ENCODE results near the gene MMP20. TPM values are rescaled to one million over a fixed set of nuclear protein-coding genes. Genes with fewer than 3 reads are reported as not detected.
A peak's percentile ranks its signal among the peaks of the same experiment; 100 is the strongest.

Gene MMP20
- total RNA-seq, 3 donors from 2014 or later, result 0.59 TPM; not detected in 2

- TF ChIP-seq CTCF (IDR thresholded peaks at IDR 0.05), result no peak
- no peak overlapping the region for H3K4me3 ChIP-seq
- H3K27ac ChIP-seq, result peak overlapping the region; percentile 35 to 48
- intact Hi-C loops (cut with DNase I; ENCODE audit: low total_unique reads), result no loop called here
- no peak for DNase-seq (ENCODE audit: low spot score in 2 of 2)
- H3K27me3 ChIP-seq, result no peaks in the 10 kb centered on the region
- H3K9me3 ChIP-seq, result no peaks in the 10 kb centered on the region
- peaks cover 0 to 6% of the 10 kb centered on the region in 2 donors for H3K4me1 ChIP-seq
- no peaks in the 10 kb centered on the region for H3K36me3 ChIP-seq
Observed at GRCh38 chr11:102599642-102600261, 25.4 kb downstream of the MMP20 start.

GRCh38 chr11:102598272-102598671 is 26.9 kb downstream of the MMP20 start:
- no peak for DNase-seq (ENCODE audit: low spot score in 2 of 2)
- no peak for TF ChIP-seq POLR2AphosphoS5 (IDR thresholded peaks at IDR 0.05)
- no peak for TF ChIP-seq POLR2A (IDR thresholded peaks at IDR 0.05)
- no peak for TF ChIP-seq CTCF (IDR thresholded peaks at IDR 0.05)
- Histone ChIP-seq H3K36me3 (no peaks in the 10 kb centered on the region), H3K27me3 (no peaks in the 10 kb centered on the region), H3K27ac (no peak overlapping the region), H3K4me1 (no peaks in the 10 kb centered on the region), H3K9me3 (no peaks in the 10 kb centered on the region), H3K4me3 (no peak overlapping the region)
- intact Hi-C loops (cut with DNase I; ENCODE audit: low total_unique reads), result no loop called here

GRCh38 chr11:102596578-102596977 is 28.6 kb downstream of the MMP20 start:
- intact Hi-C loops (cut with DNase I; ENCODE audit: low total_unique reads), result no loop called here
- no peak overlapping the region for H3K4me3 ChIP-seq
- DNase-seq (ENCODE audit: low spot score in 2 of 2), result no peak
- no peaks in the 10 kb centered on the region for H3K36me3 ChIP-seq
- H3K27me3 ChIP-seq, result no peaks in the 10 kb centered on the region
- H3K9me3 ChIP-seq, result no peaks in the 10 kb centered on the region
- no peak for TF ChIP-seq POLR2A (IDR thresholded peaks at IDR 0.05)
- TF ChIP-seq CTCF (IDR thresholded peaks at IDR 0.05), result no peak
- TF ChIP-seq POLR2AphosphoS5 (IDR thresholded peaks at IDR 0.05), result no peak
- no peaks in the 10 kb centered on the region for H3K4me1 ChIP-seq
- H3K27ac ChIP-seq, result no peak overlapping the region

- Histone ChIP-seq H3K4me3 (no peak overlapping the region), H3K36me3 (no peaks in the 10 kb centered on the region), H3K27ac (no peak overlapping the region), H3K9me3 (no peaks in the 10 kb centered on the region), H3K4me1 (no peaks in the 10 kb centered on the region), H3K27me3 (no peaks in the 10 kb centered on the region)
- TF ChIP-seq POLR2A (IDR thresholded peaks at IDR 0.05) (no peak), CTCF (IDR thresholded peaks at IDR 0.05) (peak; percentile 26 to 37 (median 33)), POLR2AphosphoS5 (IDR thresholded peaks at IDR 0.05) (no peak)
- DNase-seq (ENCODE audit: low spot score in 2 of 2), result no peak
- intact Hi-C loops (cut with DNase I; ENCODE audit: low total_unique reads), result no loop called here
Observed at GRCh38 chr11:102592634-102593581, 32.2 kb downstream of the MMP20 start.

- intact Hi-C loops (cut with DNase I; ENCODE audit: low total_unique reads), result no loop called here
- no peaks in the 10 kb centered on the region for H3K36me3 ChIP-seq
- H3K9me3 ChIP-seq, result no peaks in the 10 kb centered on the region
- no peak for DNase-seq (ENCODE audit: low spot score in 2 of 2)
- no peak overlapping the region for H3K27ac ChIP-seq
- TF ChIP-seq POLR2A (IDR thresholded peaks at IDR 0.05) (no peak), CTCF (IDR thresholded peaks at IDR 0.05) (no peak), POLR2AphosphoS5 (IDR thresholded peaks at IDR 0.05) (no peak)
- no peaks in the 10 kb centered on the region for H3K27me3 ChIP-seq
- no peaks in the 10 kb centered on the region for H3K4me1 ChIP-seq
- no peak overlapping the region for H3K4me3 ChIP-seq
Observed at GRCh38 chr11:102592131-102592530, 33.0 kb downstream of the MMP20 start.
